ENCODE measurements around the gene PLAC8L1.

PLAC8L1 gene

GRCh38 chr5:146042628-146043279 is 62.6 kb downstream of the PLAC8L1 start:
- no peak for DNase-seq (ENCODE audit: low read depth in 2 of 2)

DNA sequence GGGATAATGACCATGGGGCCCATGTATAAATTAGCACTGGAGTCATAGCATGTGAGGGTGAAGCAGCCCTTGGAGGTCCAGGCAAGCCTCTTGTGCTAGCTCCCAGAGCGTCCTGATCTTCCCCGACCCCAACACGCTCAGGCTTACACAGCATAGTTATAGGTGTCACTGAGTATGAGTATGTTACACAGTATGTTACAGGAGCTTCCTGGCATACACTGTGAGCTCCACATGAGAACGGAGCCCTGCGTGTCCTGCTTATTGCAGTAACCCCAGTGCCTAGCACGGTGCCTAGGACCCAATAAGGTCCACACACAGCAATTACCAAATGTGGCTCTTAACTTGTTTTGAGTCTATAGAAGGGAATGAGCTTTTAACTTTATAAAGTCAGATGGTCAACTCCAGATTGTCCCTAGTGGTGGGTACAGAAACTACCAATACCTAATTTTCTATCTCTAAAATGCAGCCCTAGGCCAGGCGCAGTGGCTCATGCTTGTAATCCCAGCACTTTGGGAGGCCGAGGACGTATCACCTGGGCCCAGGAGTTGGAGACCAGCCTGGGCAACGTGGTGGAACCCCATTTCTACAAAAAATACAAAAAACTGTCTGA is 64.1 kb downstream of the PLAC8L1 start:
- DNase-seq (ENCODE audit: low read depth in 2 of 2), result no peak

GRCh38 chr5:146040527-146040926 is 64.8 kb downstream of the PLAC8L1 start:
- DNase-seq (ENCODE audit: low read depth in 2 of 2), result no peak

DNA sequence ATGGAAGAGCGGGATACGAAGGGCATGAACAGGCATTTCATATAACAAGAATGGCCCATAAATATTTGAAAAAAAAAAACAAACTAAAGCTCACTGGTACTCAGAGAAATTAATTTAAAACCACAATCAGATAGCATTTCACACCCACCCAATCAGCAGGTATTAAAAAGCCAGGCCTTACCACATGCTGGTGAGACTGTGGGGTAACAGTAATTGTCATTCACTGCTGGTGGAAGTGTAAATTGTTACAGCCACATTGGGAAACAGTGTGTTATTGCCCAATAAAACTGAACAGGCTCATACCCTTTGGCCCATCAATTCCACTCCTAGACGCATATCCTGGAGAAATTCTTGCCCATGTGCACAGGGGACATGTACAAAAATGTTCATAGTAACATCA is 66.0 kb downstream of the PLAC8L1 start:
- DNase-seq (ENCODE audit: low read depth in 2 of 2), result no peak

DNA sequence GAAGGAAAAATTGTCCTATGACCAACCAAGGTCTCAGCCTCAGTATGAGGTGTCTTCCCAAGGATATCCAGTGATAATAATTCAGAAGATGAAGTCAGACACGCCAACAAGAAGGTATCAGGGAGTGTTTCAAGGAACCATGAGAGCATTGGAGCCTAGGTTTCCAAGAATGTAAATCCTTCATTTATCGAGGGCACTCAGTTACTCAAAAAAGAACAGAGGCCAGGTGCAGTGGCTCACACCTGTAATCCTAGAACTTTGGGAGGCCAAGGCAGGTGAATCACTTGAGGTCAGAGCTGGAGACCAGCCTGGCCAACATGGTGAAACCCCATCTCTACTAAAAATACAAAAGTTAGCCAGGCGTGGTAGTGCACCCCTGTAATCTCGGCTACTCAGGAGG is 70.8 kb downstream of the PLAC8L1 start:
- DNase-seq (ENCODE audit: low read depth in 2 of 2), result no peak
